ENCODE measurements around the gene TACC3.
A peak's percentile ranks its signal among the peaks of the same experiment; 100 is the strongest.

TACC3 gene

GRCh38 chr4:1705732-1706131, 15.6 kb upstream of the TACC3 start:
- no peak for DNase-seq (ENCODE audit: extremely low read depth, low read depth)
- no peak for TF ChIP-seq CTCF (IDR thresholded peaks at IDR 0.05; ENCODE audit: low read depth, low read length, missing control alignments)
- H3K4me3 ChIP-seq (replicated peaks; ENCODE audit: low read depth, low read length): no peak overlapping the region

- no peak overlapping the region for H3K4me3 ChIP-seq (replicated peaks; ENCODE audit: low read depth, low read length)
- no peak for TF ChIP-seq CTCF (IDR thresholded peaks at IDR 0.05; ENCODE audit: low read depth, low read length, missing control alignments)
- DNase-seq (ENCODE audit: extremely low read depth, low read depth): no peak
Observed at GRCh38 chr4:1706358-1706757, 15.0 kb upstream of the TACC3 start.

GRCh38 chr4:1708581-1708980, 12.7 kb upstream of the TACC3 start:
- H3K4me3 ChIP-seq (replicated peaks; ENCODE audit: low read depth, low read length): no peak overlapping the region
- no peak for DNase-seq (ENCODE audit: extremely low read depth, low read depth)
- no peak for TF ChIP-seq CTCF (IDR thresholded peaks at IDR 0.05; ENCODE audit: low read depth, low read length, missing control alignments)

GRCh38 chr4:1711055-1711570, 10.2 kb upstream of the TACC3 start:
- H3K4me3 ChIP-seq (replicated peaks; ENCODE audit: low read depth, low read length): peak overlapping the region; percentile 98
- TF ChIP-seq CTCF (IDR thresholded peaks at IDR 0.05; ENCODE audit: low read depth, low read length, missing control alignments): no peak
- DNase-seq (ENCODE audit: extremely low read depth, low read depth): no peak

GRCh38 chr4:1711571-1712215, 9.6 kb upstream of the TACC3 start:
- peak overlapping the region; percentile 98 for H3K4me3 ChIP-seq (replicated peaks; ENCODE audit: low read depth, low read length)
- TF ChIP-seq CTCF (IDR thresholded peaks at IDR 0.05; ENCODE audit: low read depth, low read length, missing control alignments): no peak
- DNase-seq (ENCODE audit: extremely low read depth, low read depth): no peak

GRCh38 chr4:1712216-1713002, 8.9 kb upstream of the TACC3 start, which contains the start of gene SLBP:
TSS of gene SLBP (minus strand) at chr4:1712319. CDS start at chr4:1712188, 131 bp downstream.
- peak within 1 kb of the TSS; percentile 98 for H3K4me3 ChIP-seq (replicated peaks; ENCODE audit: low read depth, low read length)
- no peak for TF ChIP-seq CTCF (IDR thresholded peaks at IDR 0.05; ENCODE audit: low read depth, low read length, missing control alignments)
- peak; percentile 65 for DNase-seq (ENCODE audit: extremely low read depth, low read depth)

Data from HFF-Myc (cell line).